ENCODE data around the gene FAM13C.
A peak's percentile ranks its signal among the peaks of the same experiment; 100 is the strongest.

FAM13C gene

GRCh38 chr10:59281861-59282260 is 80.5 kb downstream of the FAM13C start:
- no peaks in the 10 kb centered on the region for H3K27me3 ChIP-seq (replicated peaks)
- H3K27ac ChIP-seq = no peak overlapping the region
- DNase-seq = no peak
- no peaks in the 10 kb centered on the region for H3K36me3 ChIP-seq (replicated peaks)
- in situ Hi-C loops (cut with HindIII; ENCODE audit: low pct_ligation_motif_present, low sequenced_read_pairs) = no loop called here
- H3K4me3 ChIP-seq (ENCODE audit: low read depth, low read length) = no peak overlapping the region
- TF ChIP-seq CTCF (IDR thresholded peaks at IDR 0.05; ENCODE audit: low read depth, low read length, missing control alignments) = no peak

GRCh38 chr10:59279991-59280505 is 82.3 kb downstream of the FAM13C start:
- no peak for DNase-seq
- no peak for TF ChIP-seq CTCF (IDR thresholded peaks at IDR 0.05; ENCODE audit: low read depth, low read length, missing control alignments)
- in situ Hi-C loops (cut with HindIII; ENCODE audit: low pct_ligation_motif_present, low sequenced_read_pairs) = no loop called here
- no peaks in the 10 kb centered on the region for H3K27me3 ChIP-seq (replicated peaks)
- no peaks in the 10 kb centered on the region for H3K36me3 ChIP-seq (replicated peaks)
- H3K4me3 ChIP-seq (ENCODE audit: low read depth, low read length) = no peak overlapping the region
- H3K27ac ChIP-seq = no peak overlapping the region

- H3K27me3 ChIP-seq (replicated peaks) = no peaks in the 10 kb centered on the region
- no peak overlapping the region for H3K4me3 ChIP-seq (ENCODE audit: low read depth, low read length)
- no peak for DNase-seq
- in situ Hi-C loops (cut with HindIII; ENCODE audit: low pct_ligation_motif_present, low sequenced_read_pairs) = no loop called here
- no peak for TF ChIP-seq CTCF (IDR thresholded peaks at IDR 0.05; ENCODE audit: low read depth, low read length, missing control alignments)
- no peaks in the 10 kb centered on the region for H3K36me3 ChIP-seq (replicated peaks)
- no peak overlapping the region for H3K27ac ChIP-seq
Measured at GRCh38 chr10:59279476-59279875, 82.9 kb downstream of the FAM13C start.

DNA sequence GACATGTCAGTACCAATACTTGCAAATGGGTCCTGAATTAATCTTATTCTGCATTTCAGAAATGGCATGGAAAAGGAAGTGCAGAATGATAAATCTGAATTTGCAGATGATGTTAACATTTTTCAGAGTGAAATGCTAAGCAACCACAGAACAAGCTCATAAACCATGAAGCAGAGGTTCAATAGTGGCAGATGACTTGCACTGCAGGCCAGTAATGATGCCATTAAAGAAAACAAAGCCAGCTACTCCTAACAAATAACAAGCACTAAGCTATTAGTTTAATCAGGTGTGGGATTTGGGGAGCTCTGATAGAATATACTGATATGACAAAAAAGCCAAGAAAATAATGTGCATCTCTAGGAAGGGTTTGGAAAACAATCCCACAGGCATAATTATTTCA is 85.4 kb downstream of the FAM13C start:
- in situ Hi-C loops (cut with HindIII; ENCODE audit: low pct_ligation_motif_present, low sequenced_read_pairs) = no loop called here
- no peaks in the 10 kb centered on the region for H3K27me3 ChIP-seq (replicated peaks)
- H3K36me3 ChIP-seq (replicated peaks) = no peaks in the 10 kb centered on the region
- H3K27ac ChIP-seq = no peak overlapping the region
- no peak for TF ChIP-seq CTCF (IDR thresholded peaks at IDR 0.05; ENCODE audit: low read depth, low read length, missing control alignments)
- no peak for DNase-seq
- H3K4me3 ChIP-seq (ENCODE audit: low read depth, low read length) = no peak overlapping the region

GRCh38 chr10:59276133-59276532 is 86.2 kb downstream of the FAM13C start:
- in situ Hi-C loops (cut with HindIII; ENCODE audit: low pct_ligation_motif_present, low sequenced_read_pairs) = no loop called here
- H3K27ac ChIP-seq = no peak overlapping the region
- no peak overlapping the region for H3K4me3 ChIP-seq (ENCODE audit: low read depth, low read length)
- DNase-seq = no peak
- no peaks in the 10 kb centered on the region for H3K27me3 ChIP-seq (replicated peaks)
- H3K36me3 ChIP-seq (replicated peaks) = no peaks in the 10 kb centered on the region
- no peak for TF ChIP-seq CTCF (IDR thresholded peaks at IDR 0.05; ENCODE audit: low read depth, low read length, missing control alignments)

DNA sequence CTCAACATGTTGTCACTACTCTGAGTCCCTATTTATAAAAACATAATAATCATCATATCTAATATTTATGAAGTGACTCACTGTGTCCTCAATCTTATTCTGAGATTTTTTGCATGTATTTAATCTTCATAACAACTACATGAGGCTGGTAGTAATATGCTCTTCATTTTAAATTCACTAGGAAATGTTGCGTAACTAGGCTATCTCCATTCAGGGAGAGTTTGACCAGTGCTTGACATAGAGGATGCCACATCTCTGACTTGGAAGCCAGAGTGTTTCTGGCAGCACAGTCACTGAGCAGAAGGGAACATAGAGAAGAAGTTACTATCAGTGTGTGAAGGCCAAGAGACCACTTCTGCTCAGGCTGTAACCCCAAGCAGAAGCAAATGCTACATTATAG is 88.9 kb downstream of the FAM13C start:
- peak; percentile 45 for DNase-seq
- no peaks in the 10 kb centered on the region for H3K27me3 ChIP-seq (replicated peaks)
- no peak overlapping the region for H3K4me3 ChIP-seq (ENCODE audit: low read depth, low read length)
- in situ Hi-C loops (cut with HindIII; ENCODE audit: low pct_ligation_motif_present, low sequenced_read_pairs) = loop anchor here (25.0 kb wide), 1 partner anchor 89 kb away; the partner anchor contains the start of gene FAM13C
- no peaks in the 10 kb centered on the region for H3K36me3 ChIP-seq (replicated peaks)
- TF ChIP-seq CTCF (IDR thresholded peaks at IDR 0.05; ENCODE audit: low read depth, low read length, missing control alignments) = no peak
- no peak overlapping the region for H3K27ac ChIP-seq
